K562 (cell line): ENCODE data around the gene ZBP1. TPM values are rescaled to one million over a fixed set of nuclear protein-coding genes. Genes with fewer than 3 reads are reported as not detected.

ENCODE experiments used
- FOXK2 ChIP-seq, 2 experiments: fragments of 450-650 bp; IDR thresholded peaks in 1 of 2; conservative IDR thresholded peaks in 1 of 2; 2 replicates each; pipeline ENCODE4 v1.6.1; 2016; ENCODE audit warnings: low read depth in 2 of 2, mild to moderate bottlenecking in 1 of 2
- MAZ ChIP-seq, 2 experiments: fragments of 450-650 bp in 1 of 2; sonication (generic) in 1 of 2; formaldehyde crosslinking; IDR thresholded peaks in 1 of 2; conservative IDR thresholded peaks in 1 of 2; 2 replicates each; pipeline versions ENCODE4 v1.4.0 to v1.5.0; 2020; ENCODE audit warnings: mild to moderate bottlenecking in 1 of 2, missing genetic modification reagents in 1 of 2
- MECOM ChIP-seq: fragments of 250-450 bp; sonication (Bioruptor Pico); IDR thresholded peaks from 2 replicates; pipeline ENCODE4 v1.8.0; 2022; ENCODE audit warnings: inconsistent platforms
- RAD51 ChIP-seq: fragments of 450-650 bp; IDR thresholded peaks from 2 replicates; pipeline ENCODE4 v1.7.1; 2016; ENCODE audit warnings: low read depth, mild to moderate bottlenecking, borderline replicate concordance
- REST ChIP-seq, 2 experiments: fragments of 450-650 bp; formaldehyde crosslinking in 1 of 2; IDR thresholded peaks; 2 replicates each; pipeline versions ENCODE4 v1.4.0 to v1.6.1; 2014 to 2020; ENCODE audit warnings: mild to moderate bottlenecking in 2 of 2, borderline replicate concordance in 1 of 2, low read depth in 1 of 2
- SMC3 ChIP-seq: conservative IDR thresholded peaks from 2 replicates; pipeline ENCODE4 v1.6.1; 2011; ENCODE audit warnings: low read depth, low read length, improper control_type of control experiment; ENCODE audit not compliant: insufficient read depth
- THAP7 ChIP-seq: fragments of 250-450 bp; sonication (Bioruptor Pico); IDR thresholded peaks from 2 replicates; pipeline ENCODE4 v1.5.0; 2021
- U2AF2 ChIP-seq: fragments of 200-400 bp; formaldehyde crosslinking; optimal IDR thresholded peaks from 2 replicates; pipeline ENCODE3; 2017; ENCODE audit warnings: low read depth, mild to moderate bottlenecking, low read length
- ZC3H11A ChIP-seq: IDR thresholded peaks from 2 replicates; pipeline ENCODE4 v1.6.1; 2012; ENCODE audit warnings: low read depth, low read length, improper control_type of control experiment
- ZKSCAN1 ChIP-seq: fragments of 150-350 bp; IDR thresholded peaks from 2 replicates; pipeline ENCODE4 v1.6.1; 2016; ENCODE audit warnings: low read depth, low read length
- ZNF395 ChIP-seq: fragments of 200-800 bp; sonication (Bioruptor generic); IDR thresholded peaks from 2 replicates; pipeline ENCODE4 v1.6.1; 2017; ENCODE audit warnings: missing genetic modification characterization, missing compliant biosample characterization
- ZNF695 ChIP-seq: fragments of 450-650 bp; formaldehyde crosslinking; IDR thresholded peaks from 2 replicates; pipeline ENCODE4 v1.4.0; 2020; ENCODE audit warnings: mild to moderate bottlenecking, moderate library complexity
- ZNF740 ChIP-seq, 3 experiments: fragments of 200-800 bp in 1 of 3; sonication (Bioruptor generic) in 1 of 3; sonication (generic) in 1 of 3; formaldehyde crosslinking in 1 of 3; IDR thresholded peaks; 2 replicates each; pipeline versions ENCODE4 v1.6.1 to v1.8.0; 2016 to 2022; ENCODE audit warnings: mild to moderate bottlenecking in 2 of 3, missing compliant biosample characterization in 2 of 3, missing genetic modification characterization in 2 of 3, missing genetic modification reagents in 1 of 3
- polyA plus RNA-seq, 8 experiments: library from polyadenylated mRNA; depleted of rRNA in 4 of 8; stranded (reverse) in 5 of 8; unstranded in 3 of 8; fragments of >200 nt; fragmentation: Nextera tagmentation in 2 of 8; fragmentation: Illumina TruSeq in 1 of 8; extraction: Ambion mirVana in 2 of 8; extraction: Trizol in 1 of 8; gene quantifications; 2 replicates each; pipeline versions ENCODE4 v1.2.1 to v1.2.3, GENCODE V29; 2011 to 2014; ENCODE audit warnings: inconsistent platforms in 1 of 8, missing spikeins in 1 of 8
- total RNA-seq, 7 experiments: library from RNA; depleted of rRNA in 6 of 7; stranded (reverse); fragments of >200 nt in 6 of 7; fragmentation: Illumina TruSeq in 2 of 7; extraction: Trizol in 2 of 7; gene quantifications; 2 replicates each; pipeline versions ENCODE4 v1.2.1 to v1.2.3, GENCODE V29; 2011 to 2021; ENCODE audit warnings: low replicate concordance in 1 of 7

Gene ZBP1
- total and polyA plus RNA-seq, 9 of the 15 experiments (the other 6 are each of a cell fraction or from before 2014, with no cell fraction given) = not detected

- TF ChIP-seq REST (IDR thresholded peaks at IDR 0.05; ENCODE audit: borderline replicate concordance) = peak; percentile 79
- TF ChIP-seq REST (CRISPR knock-in tag; IDR thresholded peaks at IDR 0.05; ENCODE audit: low read depth) = no peak
- TF ChIP-seq ZKSCAN1 = no peak
- no peak for TF ChIP-seq ZNF695
- TF ChIP-seq ZNF395 = no peak
- no peak for TF ChIP-seq FOXK2 (conservative IDR thresholded peaks at IDR 0.05 in 1 of 2, IDR thresholded peaks at IDR 0.05 in 1 of 2; ENCODE audit: low read depth in 2 of 2)
- TF ChIP-seq U2AF2 = no peak
- no peak for TF ChIP-seq MECOM (CRISPR knock-in tag)
- no peak for TF ChIP-seq ZNF740 (CRISPR knock-in tag; IDR thresholded peaks at IDR 0.05)
- peak in 1 of 2 experiments; percentile 55; a peak in 2 of 4 replicates for TF ChIP-seq ZNF740 (tag; IDR thresholded peaks at IDR 0.05)
- TF ChIP-seq RAD51 = no peak
- no peak for TF ChIP-seq THAP7 (CRISPR knock-in tag)
- TF ChIP-seq ZC3H11A = no peak
- TF ChIP-seq SMC3 = peak; percentile 92
- peak; percentile 56 to 75; a peak in 3 of 4 replicates for TF ChIP-seq MAZ (CRISPR knock-in tag; conservative IDR thresholded peaks at IDR 0.05 in 1 of 2, IDR thresholded peaks at IDR 0.05 in 1 of 2)
Measured at GRCh38 chr20:57596998-57597939, 23.0 kb downstream of the ZBP1 start (continued).
